Kidney (tissue), 14 donors: ENCODE measurements around the gene RELL1. TPM values are rescaled to one million over a fixed set of nuclear protein-coding genes. Genes with fewer than 3 reads are reported as not detected.

ENCODE experiments used
- DNase-seq, 5 donors: peaks; one replicate each; pipeline ENCODE4 v3.0.0-alpha.2; 2013 to 2020
- FAIRE-seq: peaks from 2 replicates; lab custom pipeline; 2012; peaks lifted over from hg19 to GRCh38; lab: Jason Lieb, UNC
- H3K27ac ChIP-seq, 2 donors: one replicate each; pipeline ENCODE4 v1.7.0; 2013; ENCODE audit warnings: low read depth in 2 of 2, low read length in 2 of 2, inconsistent platforms in 1 of 2
- H3K27me3 ChIP-seq: one replicate; pipeline ENCODE4 v1.7.1; 2013; ENCODE audit warnings: low read length, inconsistent platforms; ENCODE audit not compliant: control insufficient read depth, insufficient read depth
- H3K36me3 ChIP-seq, 3 donors: one replicate each; pipeline versions ENCODE4 v1.7.0 to v1.7.1; 2013; ENCODE audit warnings: low read length in 3 of 3, control low read depth in 1 of 3, inconsistent platforms in 1 of 3; ENCODE audit not compliant: insufficient read depth in 3 of 3, control insufficient read depth in 2 of 3
- H3K4me1 ChIP-seq, 3 donors: one replicate each; pipeline versions ENCODE4 v1.7.0 to v1.7.1; 2013; ENCODE audit warnings: low read length in 3 of 3, inconsistent platforms in 1 of 3, low read depth in 1 of 3; ENCODE audit not compliant: control insufficient read depth in 2 of 3, insufficient read depth in 2 of 3
- H3K4me3 ChIP-seq, 3 donors: one replicate each; pipeline versions ENCODE4 v1.7.0 to v1.8.1; 2013; ENCODE audit warnings: low read length in 3 of 3, control low read depth in 1 of 3, inconsistent platforms in 1 of 3
- H3K9ac ChIP-seq, 3 donors: one replicate each; pipeline versions ENCODE4 v1.7.0 to v1.7.1; 2013; ENCODE audit warnings: low read length in 3 of 3, control low read depth in 1 of 3, inconsistent platforms in 1 of 3
- H3K9me3 ChIP-seq, 3 donors: one replicate each; pipeline versions ENCODE4 v1.7.0 to v1.7.1; 2013; ENCODE audit warnings: low read length in 3 of 3, control low read depth in 1 of 3, inconsistent platforms in 1 of 3; ENCODE audit not compliant: control insufficient read depth in 2 of 3, insufficient read depth in 1 of 3
- CTCF ChIP-seq: IDR thresholded peaks from 3 replicates; pipeline ENCODE4 v1.5.1; 2012; ENCODE audit warnings: mild to moderate bottlenecking, moderate library complexity, borderline replicate concordance; ENCODE audit not compliant: insufficient read depth; ENCODE audit errors: extremely low read depth
- intact Hi-C: fragments of 100-400 bp; cut with DNase I; formaldehyde crosslinking; loops from one replicate; pipeline ENCODE4 v1.11.1; 2022
- polyA plus RNA-seq: library from polyadenylated mRNA; stranded (reverse); fragments of 350-450 nt; fragmentation: Illumina TruSeq; extraction: RNeasy Lipid Tissue Mini Kit (QIAGEN cat#74804); gene quantifications from one replicate; pipeline ENCODE4 v1.2.3, GENCODE V29; 2014; ENCODE audit warnings: low read depth, low replicate concordance; ENCODE audit not compliant: insufficient read depth
- total RNA-seq: library from RNA; stranded (reverse); fragmentation: NEBNext Ultra II Directional; extraction: Animal tissue kit (Norgen Biotek cat#: 25700); gene quantifications from one replicate; pipeline ENCODE4 v1.2.1, GENCODE V29; 2021
- donor health status: control.
- donor health status: control.
- donor health status: control.
- donor health status: control.
- donor health status: control.
- donor health status: DM: yes; HTN: yes; CAD: no.
- donor health status: Normal renal cell carcinoma (clear cell type).

Gene RELL1
- total and polyA plus RNA-seq, 2 donors from 2014 or later, result 1.4 to 38.4 TPM

- no peak for DNase-seq
- Histone ChIP-seq H3K36me3 (no peaks in the 10 kb centered on the region), H3K9ac (no peak overlapping the region), H3K4me3 (no peak overlapping the region), H3K4me1 (no peaks in the 10 kb centered on the region), H3K27me3 (no peaks in the 10 kb centered on the region), H3K9me3 (no peaks in the 10 kb centered on the region), H3K27ac (no peak overlapping the region)
- TF ChIP-seq CTCF, result no peak
- FAIRE-seq, result no peak
- intact Hi-C loops, result no loop called here
Measured at GRCh38 chr4:37723067-37723466, 36.9 kb upstream of the RELL1 start.

GRCh38 chr4:37721995-37722638 lies 35.9 kb upstream of the RELL1 start:
- Histone ChIP-seq H3K4me3 (no peak overlapping the region), H3K9me3 (no peaks in the 10 kb centered on the region), H3K9ac (no peak overlapping the region), H3K27me3 (no peaks in the 10 kb centered on the region), H3K36me3 (no peaks in the 10 kb centered on the region), H3K27ac (no peak overlapping the region), H3K4me1 (no peaks in the 10 kb centered on the region)
- FAIRE-seq (no peak), DNase-seq (no peak)
- intact Hi-C loops, result no loop called here
- TF ChIP-seq CTCF, result no peak

- DNase-seq (no peak), FAIRE-seq (no peak)
- no peak overlapping the region for H3K27ac ChIP-seq
- no peaks in the 10 kb centered on the region for H3K27me3 ChIP-seq
- no peak overlapping the region for H3K4me3 ChIP-seq
- intact Hi-C loops, result no loop called here
- H3K4me1 ChIP-seq, result no peaks in the 10 kb centered on the region
- no peaks in the 10 kb centered on the region for H3K36me3 ChIP-seq
- no peak overlapping the region for H3K9ac ChIP-seq
- H3K9me3 ChIP-seq, result no peaks in the 10 kb centered on the region
- TF ChIP-seq CTCF, result no peak
Measured at GRCh38 chr4:37719021-37719420, 32.8 kb upstream of the RELL1 start.

GRCh38 chr4:37717576-37717975 lies 31.4 kb upstream of the RELL1 start:
- intact Hi-C loops, result no loop called here

More at GRCh38 chr4:37717576-37717975, 31.4 kb upstream of the RELL1 start:
- H3K27ac ChIP-seq, result no peak overlapping the region
- no peak overlapping the region for H3K9ac ChIP-seq
- no peaks in the 10 kb centered on the region for H3K27me3 ChIP-seq
- H3K4me1 ChIP-seq, result no peaks in the 10 kb centered on the region
- H3K9me3 ChIP-seq, result no peaks in the 10 kb centered on the region
- DNase-seq (no peak), FAIRE-seq (no peak)
- no peaks in the 10 kb centered on the region for H3K36me3 ChIP-seq
- no peak overlapping the region for H3K4me3 ChIP-seq
- TF ChIP-seq CTCF, result no peak
